Measurements from ENCODE around the gene LRP1.
A peak's percentile ranks its signal among the peaks of the same experiment; 100 is the strongest.

The LRP1 gene

DNA sequence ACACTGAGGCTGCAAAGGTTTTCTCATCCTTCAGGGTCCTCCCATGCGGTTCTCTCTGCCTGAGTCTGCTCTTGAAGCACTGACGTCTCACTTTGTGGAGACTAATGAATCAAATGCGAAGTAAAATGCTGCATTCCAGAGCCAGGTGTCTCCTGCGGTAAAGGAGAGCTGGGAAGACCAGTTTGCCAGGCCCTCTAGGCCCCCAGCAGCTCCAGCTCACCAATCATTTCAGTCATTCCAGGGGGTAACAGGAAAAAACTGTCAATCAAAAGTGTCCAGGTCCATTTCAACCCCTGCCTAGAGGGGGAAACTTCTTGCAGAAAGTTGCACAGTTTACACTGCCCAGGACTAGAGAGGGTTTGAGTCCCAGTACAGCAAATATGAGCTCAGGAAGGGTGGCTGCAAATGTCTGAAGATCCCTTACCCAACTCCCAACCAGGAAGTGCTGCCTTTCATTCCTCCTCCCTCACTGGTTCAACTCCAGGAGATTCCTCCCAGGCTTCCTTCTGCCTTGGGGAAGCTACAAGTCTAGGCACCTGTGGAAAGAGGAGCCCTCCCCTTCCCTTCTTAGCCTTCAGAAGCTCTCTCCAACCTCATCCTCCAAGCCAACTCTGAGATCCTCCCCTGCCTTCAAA, 85.6 kb downstream of the LRP1 start:
- TF ChIP-seq POLR2A (IDR thresholded peaks at IDR 0.05; ENCODE audit: low read depth, low read length), result no peak
- no peak for FAIRE-seq
- DNase-seq (ENCODE audit: insufficient read length), result no peak

DNA sequence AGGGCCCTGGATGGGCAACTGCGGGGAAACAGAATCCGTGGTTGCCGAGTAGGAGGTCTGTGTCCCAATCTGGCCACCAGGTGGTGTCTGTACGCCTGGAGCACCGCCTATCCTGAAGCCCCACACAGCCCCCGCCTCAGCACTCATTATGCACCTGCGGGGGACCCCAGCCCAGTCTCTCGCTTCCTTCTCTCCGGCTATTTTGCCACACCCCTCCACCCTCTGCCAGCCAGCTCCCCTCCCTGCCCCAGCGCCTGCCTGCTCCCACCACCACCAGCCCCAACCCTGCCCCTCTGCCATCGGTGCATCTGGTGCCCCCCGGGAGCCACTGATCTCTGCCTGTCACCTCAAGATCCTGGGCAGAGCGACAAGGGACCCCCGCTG, 86.1 kb downstream of the LRP1 start:
- peak; percentile 73 for DNase-seq (ENCODE audit: insufficient read length)
- FAIRE-seq, result peak; percentile 82
- TF ChIP-seq TAF1 (IDR thresholded peaks at IDR 0.05; ENCODE audit: borderline replicate concordance, low read depth, low read length) (no peak), POLR2AphosphoS5 (IDR thresholded peaks at IDR 0.05; ENCODE audit: low read depth, low read length) (no peak)

DNA sequence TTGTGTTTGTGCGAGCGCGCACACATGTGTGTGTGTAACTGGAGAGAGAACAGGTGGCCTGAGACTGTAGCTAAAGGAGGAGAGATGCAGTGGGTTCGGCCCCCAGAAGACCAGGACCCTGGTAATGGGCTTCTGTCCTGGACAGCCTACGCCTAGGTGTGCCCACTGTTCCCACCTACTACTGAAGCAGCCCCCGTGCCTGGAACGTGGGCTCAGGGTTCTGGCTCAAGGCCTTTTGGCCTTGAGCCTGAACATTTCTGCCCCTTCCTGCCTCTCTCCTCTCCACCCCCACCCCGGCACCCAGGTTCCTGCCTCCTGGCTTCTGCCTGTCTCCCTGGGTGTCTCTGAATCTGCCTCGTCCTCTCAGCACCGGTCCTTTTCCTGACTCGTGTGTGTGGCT, 86.8 kb downstream of the LRP1 start:
- no peak for FAIRE-seq
- TF ChIP-seq POLR2A (IDR thresholded peaks at IDR 0.05; ENCODE audit: low read depth, low read length) (no peak), POLR2AphosphoS5 (IDR thresholded peaks at IDR 0.05; ENCODE audit: low read depth, low read length) (no peak), TAF1 (IDR thresholded peaks at IDR 0.05; ENCODE audit: borderline replicate concordance, low read depth, low read length) (no peak)
- DNase-seq (ENCODE audit: insufficient read length), result no peak

DNA sequence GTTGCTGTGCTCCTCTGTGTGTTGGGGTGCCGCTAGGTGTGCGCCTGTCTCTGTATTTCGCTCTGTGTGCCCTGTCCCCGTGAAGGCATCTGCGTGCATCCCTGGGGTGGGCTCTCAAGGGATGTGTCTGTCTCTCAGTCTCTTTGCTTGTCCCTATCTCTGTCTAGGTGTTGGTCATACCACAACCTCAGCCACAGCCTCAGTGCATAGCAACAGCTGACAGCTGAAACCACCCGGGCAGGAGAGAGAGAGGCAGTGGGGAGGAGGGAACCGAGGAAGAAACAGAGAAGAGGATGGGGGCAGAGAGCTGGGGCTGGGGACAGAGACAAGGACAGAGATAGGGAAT, 87.4 kb downstream of the LRP1 start:
- DNase-seq (ENCODE audit: insufficient read length) (no peak), FAIRE-seq (peak; percentile 90)
- TF ChIP-seq POLR2A (IDR thresholded peaks at IDR 0.05; ENCODE audit: low read depth, low read length), result no peak
- no peak for TF ChIP-seq POLR2AphosphoS5 (IDR thresholded peaks at IDR 0.05; ENCODE audit: low read depth, low read length)
- no peak for TF ChIP-seq TAF1 (IDR thresholded peaks at IDR 0.05; ENCODE audit: borderline replicate concordance, low read depth, low read length)

DNA sequence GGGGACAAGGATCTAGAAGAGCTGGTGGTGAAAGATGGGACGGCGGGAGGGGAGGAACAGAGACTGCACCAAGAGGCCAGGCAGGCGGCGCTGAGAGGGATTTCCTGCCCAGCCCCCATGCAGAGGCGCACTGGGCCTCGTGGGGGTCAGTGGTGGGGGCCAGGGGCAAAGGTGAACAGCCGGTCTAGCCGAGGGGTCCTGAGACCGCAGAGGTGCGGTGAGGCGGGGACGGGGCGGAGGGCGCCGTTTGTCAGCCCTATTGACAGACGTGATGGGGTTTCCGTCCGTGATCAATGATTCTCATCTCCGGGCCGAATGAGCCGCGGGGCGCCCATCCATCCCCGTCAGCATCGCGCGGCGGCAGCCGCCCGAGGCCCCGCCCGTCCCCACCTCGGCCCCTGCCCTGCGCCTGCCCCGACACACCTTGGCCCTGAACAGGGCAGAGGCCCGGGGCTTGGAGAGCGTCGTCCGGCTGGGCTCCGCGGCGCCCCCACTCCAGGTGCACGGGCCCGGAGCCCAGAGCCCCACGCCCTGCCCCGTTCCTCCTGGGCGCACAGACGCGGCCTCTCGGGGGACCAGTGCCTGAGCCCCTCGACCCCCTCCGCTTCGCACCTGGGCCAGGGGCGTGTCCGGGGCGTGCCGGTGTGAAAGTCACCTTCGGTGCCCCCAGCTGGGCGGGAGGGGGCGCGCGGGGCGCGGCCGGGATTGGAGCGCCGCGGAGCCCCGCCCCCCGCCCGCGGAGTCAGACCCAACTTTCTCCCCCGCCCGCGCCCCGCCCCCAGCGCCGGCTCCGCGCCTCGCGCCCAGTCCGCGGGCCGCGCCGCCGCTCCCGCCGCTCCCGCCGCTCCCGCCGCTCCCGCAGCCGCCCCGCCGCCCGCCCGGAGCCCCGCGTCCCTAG, 88.0 kb downstream of the LRP1 start, which contains the start of gene NXPH4:
Gene NXPH4 (plus strand): TSS at position 781 of the 898 bp plus-strand sequence. CDS start 176 bp downstream, outside the sequence.
- DNase-seq (ENCODE audit: insufficient read length) (no peak), FAIRE-seq (peak; percentile 65)
- TF ChIP-seq POLR2AphosphoS5 (IDR thresholded peaks at IDR 0.05; ENCODE audit: low read depth, low read length) (no peak), TAF1 (IDR thresholded peaks at IDR 0.05; ENCODE audit: borderline replicate concordance, low read depth, low read length) (no peak), POLR2A (IDR thresholded peaks at IDR 0.05; ENCODE audit: low read depth, low read length) (no peak)

DNA sequence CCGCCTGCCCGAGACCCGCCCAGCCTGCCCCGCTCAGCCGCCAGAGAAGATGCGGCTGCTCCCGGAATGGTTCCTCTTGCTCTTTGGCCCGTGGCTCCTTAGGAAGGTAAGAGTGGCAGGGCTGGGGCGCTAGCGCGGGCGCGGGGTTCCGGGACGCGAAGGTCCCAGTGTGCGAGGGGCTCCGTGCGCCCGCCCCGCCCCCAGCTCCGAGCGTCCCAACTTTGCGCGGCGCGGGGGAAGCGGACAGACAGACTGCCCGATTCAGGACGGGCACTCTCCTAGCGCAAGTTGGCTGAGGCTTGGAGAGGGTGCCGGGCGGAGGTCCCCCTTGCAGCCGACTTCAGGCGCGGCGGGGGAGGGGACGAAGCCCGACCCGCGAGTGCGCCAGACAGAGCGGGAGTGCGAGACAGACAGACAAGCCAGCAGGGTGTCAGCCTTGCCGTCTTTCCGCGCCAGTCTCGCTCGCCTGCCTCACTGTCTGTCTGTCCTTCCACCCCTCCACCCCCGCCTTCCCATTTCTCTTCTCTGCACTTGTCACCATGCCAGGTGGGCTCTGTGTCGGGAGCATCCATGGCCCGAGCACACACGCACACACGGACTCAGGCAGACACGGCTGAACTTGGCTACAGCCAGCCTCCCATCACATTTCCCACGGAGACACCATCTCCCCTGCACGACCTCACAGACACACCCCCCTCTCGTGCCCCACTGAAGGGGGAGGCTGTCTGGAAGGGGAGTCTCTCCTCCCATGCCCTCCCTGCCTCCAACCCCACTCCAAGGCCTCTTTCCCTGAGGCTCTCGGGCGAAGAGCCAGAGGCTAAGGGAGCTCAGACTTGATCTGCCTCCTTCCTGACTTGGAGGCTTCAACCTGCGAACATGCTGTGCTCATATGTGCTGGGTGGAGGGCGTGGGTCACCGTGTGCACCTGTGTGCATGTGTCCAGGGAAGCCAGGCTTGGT, 88.9 kb downstream of the LRP1 start:
- FAIRE-seq, result no peak
- no peak for DNase-seq (ENCODE audit: insufficient read length)
- TF ChIP-seq POLR2A (IDR thresholded peaks at IDR 0.05; ENCODE audit: low read depth, low read length) (no peak), TAF1 (IDR thresholded peaks at IDR 0.05; ENCODE audit: borderline replicate concordance, low read depth, low read length) (no peak), POLR2AphosphoS5 (IDR thresholded peaks at IDR 0.05; ENCODE audit: low read depth, low read length) (no peak)

DNA sequence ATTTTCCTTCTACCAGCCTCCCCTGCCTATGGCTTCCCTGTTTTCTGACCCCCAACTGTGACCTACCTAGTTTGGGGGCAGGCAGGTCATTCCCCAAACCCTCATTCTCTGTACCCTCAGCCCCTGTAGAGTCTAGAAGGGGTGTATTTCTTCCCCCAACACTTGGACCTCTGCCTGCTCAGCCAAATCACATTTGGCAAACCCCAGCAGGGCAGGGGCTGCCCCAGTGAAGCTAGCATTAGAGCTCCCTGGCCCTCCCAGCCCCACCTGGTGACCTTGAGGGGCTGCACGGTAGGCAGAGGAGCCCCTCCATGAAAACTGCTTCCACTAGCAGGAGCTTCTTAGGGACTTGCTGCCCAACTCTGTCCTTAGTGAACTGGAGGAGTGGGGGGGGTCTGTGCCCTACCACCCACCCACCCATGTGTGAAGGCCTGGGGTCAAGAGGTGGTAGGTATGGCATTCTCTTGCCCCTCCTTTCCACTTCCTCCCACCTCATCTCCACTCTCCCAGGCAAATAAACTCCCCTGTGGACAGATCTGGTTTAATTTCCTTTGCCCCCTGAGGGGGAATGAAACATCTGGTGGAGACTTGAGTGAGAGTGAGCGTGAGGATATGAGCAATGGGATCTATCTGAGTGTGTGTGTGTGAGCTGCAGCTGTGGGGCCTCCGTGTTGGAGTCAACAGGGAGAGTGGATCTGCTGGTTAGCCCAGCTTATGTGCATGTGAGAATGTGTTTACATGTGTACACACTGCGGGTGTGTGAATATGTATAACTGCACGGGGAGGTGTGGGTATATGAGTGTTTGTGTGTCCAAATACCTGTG, 90.0 kb downstream of the LRP1 start:
- TF ChIP-seq POLR2A (IDR thresholded peaks at IDR 0.05; ENCODE audit: low read depth, low read length), result no peak
- no peak for TF ChIP-seq POLR2AphosphoS5 (IDR thresholded peaks at IDR 0.05; ENCODE audit: low read depth, low read length)
- TF ChIP-seq TAF1 (IDR thresholded peaks at IDR 0.05; ENCODE audit: borderline replicate concordance, low read depth, low read length), result no peak
- DNase-seq (ENCODE audit: insufficient read length) (no peak), FAIRE-seq (no peak)

DNA sequence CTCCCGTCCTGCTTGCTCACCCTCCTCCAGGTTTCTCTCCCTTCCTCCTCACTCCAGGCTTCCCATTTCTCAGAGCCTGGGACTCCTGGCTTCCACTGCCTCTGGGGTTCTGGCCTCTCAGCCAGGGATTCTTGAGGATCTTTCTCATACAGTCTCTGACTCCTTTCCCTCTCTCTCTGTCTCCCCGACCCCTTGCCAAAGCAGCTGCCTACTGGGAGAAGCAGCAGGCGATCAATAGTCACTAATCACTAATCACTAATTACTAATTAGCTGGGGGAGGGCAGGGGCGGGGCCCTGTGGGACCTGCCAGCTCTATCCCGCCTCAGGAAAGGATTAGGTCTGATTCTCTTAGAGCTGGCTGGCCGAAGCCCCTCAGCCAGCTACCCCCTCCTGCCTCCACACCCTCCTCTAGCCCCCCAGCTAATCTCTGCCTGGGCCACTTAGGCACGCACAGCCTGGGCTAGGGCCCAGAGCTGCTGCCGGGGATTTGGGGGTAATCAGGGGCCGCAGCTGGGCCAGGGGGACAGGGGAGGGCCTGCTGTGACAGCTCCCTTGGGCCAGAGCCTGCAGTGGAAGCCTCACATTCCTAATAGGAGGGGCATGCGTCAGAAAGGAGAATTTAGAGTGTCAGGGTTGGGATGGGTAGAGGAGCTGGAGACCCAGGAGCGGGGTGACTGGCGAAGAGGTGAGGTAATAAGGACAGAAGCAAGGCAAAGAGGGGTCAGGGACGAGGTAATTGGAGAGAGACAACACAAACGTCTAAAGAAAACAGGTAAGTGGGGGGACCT, 91.1 kb downstream of the LRP1 start:
- DNase-seq (ENCODE audit: insufficient read length) (no peak), FAIRE-seq (no peak)
- no peak for TF ChIP-seq POLR2AphosphoS5 (IDR thresholded peaks at IDR 0.05; ENCODE audit: low read depth, low read length)
- TF ChIP-seq TAF1 (IDR thresholded peaks at IDR 0.05; ENCODE audit: borderline replicate concordance, low read depth, low read length), result no peak
- no peak for TF ChIP-seq POLR2A (IDR thresholded peaks at IDR 0.05; ENCODE audit: low read depth, low read length)

DNA sequence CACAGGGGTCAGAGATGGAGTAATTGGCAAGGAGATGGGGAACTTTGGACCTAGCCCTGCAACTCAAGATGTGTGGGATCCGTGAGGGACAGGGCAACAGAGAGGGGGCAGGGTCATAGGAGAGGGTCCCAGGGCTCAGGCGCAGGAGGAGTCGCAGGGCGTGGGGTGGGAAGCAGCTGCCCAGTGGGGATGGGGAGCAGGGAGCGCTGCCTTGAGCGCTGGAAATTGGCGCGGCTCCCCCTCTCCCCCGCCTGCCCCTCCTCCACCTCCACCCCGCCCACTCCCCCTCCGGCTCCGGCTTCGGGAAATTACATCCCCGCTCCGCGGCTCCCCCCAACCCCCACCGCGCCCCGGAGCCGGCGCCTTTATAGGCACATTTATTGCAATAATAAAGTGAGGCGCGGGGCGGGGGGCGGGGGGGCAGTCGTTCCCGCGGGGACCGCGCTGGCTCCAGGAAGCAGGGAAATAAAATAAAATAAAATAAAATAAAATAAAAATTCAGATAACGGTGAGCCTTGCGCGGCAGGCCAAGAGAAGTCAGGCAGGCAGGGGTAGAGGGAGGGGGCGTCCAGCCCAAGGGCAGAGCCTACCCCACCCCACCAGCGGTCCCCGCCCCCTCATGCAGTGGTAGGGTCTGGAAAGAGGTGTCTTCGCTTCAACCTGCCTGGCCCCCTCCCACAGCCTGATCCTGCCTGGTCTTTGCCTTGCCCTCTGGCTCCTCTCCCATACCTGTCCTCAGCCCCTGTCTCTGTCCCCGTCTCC, 91.9 kb downstream of the LRP1 start:
- TF ChIP-seq TAF1 (IDR thresholded peaks at IDR 0.05; ENCODE audit: borderline replicate concordance, low read depth, low read length), result no peak
- FAIRE-seq, result no peak
- no peak for DNase-seq (ENCODE audit: insufficient read length)

DNA sequence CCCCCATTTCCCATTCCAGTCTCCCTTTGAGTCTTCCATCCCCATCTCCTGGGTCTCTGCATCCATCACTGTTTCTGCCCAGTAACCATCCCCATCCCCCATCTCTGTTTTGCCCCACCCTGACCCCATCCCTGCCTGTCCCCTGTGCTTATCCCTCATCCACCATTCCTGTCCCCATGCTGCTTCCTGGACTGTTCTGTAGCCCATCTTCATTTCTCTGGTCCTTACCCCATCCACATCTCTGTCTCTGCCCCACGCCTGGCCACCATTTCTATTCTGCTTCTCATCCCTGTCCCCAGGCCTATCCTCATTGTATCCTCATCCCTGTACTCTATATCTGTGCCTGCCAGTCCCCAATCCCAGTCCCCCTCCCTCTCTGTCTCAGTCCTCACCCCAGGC, 92.5 kb downstream of the LRP1 start:
- FAIRE-seq (no peak), DNase-seq (ENCODE audit: insufficient read length) (no peak)
- TF ChIP-seq TAF1 (IDR thresholded peaks at IDR 0.05; ENCODE audit: borderline replicate concordance, low read depth, low read length) (no peak), POLR2AphosphoS5 (IDR thresholded peaks at IDR 0.05; ENCODE audit: low read depth, low read length) (no peak), POLR2A (IDR thresholded peaks at IDR 0.05; ENCODE audit: low read depth, low read length) (no peak)

Measured in GM12892 (cell line).